HG03342 (cell line): ENCODE measurements around the gene KCNJ1.

Source experiments
- ATAC-seq: cut with Tn5 transposase; IDR thresholded peaks from one replicate; pipeline ENCODE4 v1.9.1; 2021; ENCODE audit warnings: mild to moderate bottlenecking, moderate library complexity; ENCODE audit not compliant: unreplicated experiment

KCNJ1 gene

DNA sequence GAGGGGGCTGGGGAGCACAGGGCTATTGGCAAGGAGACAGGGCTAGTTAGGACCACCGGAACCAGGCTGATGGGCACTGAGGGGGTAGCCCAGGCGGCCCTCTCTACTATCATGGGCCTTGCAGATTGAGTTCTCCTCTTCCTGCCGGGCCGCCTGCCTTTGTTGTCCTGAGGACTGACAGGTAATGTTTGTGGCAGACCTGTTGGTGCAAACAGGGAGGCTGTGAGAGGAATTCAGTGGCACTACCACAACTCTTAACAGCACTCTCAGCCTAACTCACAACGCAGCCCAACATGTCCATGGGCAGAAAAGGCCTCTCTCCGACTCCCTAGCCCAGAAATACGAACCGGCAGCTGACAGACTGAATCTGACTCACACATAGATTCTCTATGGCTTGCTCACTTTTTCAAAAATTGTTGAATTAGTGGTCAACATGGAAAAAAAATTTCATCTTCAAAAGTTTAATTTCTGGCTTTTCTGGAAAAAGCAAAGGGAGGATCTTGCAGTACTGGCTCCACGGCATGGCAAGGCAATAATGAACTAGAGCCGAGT lies 35.5 kb upstream of the KCNJ1 start:
- ATAC-seq: no peak

- no peak for ATAC-seq
Observed at GRCh38 chr11:128901653-128902514, 34.8 kb upstream of the KCNJ1 start.

GRCh38 chr11:128900468-128900867 lies 33.4 kb upstream of the KCNJ1 start:
- ATAC-seq: no peak

DNA sequence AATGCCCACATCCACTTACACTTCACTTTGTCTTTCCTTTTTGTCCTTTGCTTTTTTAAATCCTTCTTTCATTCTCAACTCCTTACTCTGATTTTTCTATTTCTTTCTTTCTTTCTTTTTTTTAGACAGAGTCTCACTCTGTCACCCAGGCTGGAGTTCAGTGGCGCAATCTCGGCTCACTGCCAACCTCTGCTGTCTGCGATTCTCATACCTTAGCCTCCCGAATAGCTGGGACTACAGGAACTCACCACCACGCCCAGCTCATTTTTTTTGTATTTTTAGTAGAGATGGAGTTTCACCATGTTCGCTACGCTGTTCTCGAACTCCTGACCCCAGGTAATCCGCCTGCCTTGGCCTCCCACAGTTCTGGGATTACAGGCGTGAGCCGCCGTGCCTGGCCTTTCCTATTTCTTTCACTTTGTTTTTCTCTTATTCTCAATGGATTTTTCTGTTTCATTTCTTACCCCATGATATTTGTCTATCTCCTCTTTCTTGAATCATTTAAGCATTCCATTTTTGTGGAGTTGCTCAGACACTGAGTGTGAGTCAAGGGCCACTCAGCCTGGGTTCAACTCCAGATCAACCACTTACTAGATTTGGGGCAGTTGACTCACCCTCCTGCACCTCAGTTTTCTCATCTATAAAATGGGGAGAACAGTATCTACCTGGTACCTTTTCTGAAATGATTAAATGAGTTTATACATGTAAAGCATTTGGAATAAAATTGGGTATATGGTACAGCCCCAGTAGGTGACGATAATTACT lies 31.7 kb upstream of the KCNJ1 start:
- ATAC-seq: no peak

DNA sequence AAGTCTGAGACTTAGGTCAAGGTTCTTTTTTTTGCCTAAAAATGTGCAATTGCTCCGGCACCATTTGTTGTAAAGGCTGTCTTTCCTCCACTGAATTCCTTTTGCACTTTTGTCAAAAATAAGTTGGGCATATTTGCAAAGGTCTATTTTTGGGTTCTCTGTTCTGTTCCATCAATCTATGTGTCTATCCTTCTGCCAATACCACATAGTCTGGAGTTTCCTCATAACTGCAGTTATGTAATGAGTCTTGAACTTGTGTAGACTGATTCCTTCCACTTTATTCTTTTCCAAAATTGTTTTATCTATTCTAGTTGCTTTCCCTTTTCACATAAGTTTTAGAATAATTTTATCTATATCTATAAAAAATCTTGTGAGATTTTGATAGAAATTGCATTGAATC lies 30.7 kb upstream of the KCNJ1 start:
- ATAC-seq: no peak

GRCh38 chr11:128896356-128896755 lies 29.3 kb upstream of the KCNJ1 start:
- ATAC-seq: no peak

DNA sequence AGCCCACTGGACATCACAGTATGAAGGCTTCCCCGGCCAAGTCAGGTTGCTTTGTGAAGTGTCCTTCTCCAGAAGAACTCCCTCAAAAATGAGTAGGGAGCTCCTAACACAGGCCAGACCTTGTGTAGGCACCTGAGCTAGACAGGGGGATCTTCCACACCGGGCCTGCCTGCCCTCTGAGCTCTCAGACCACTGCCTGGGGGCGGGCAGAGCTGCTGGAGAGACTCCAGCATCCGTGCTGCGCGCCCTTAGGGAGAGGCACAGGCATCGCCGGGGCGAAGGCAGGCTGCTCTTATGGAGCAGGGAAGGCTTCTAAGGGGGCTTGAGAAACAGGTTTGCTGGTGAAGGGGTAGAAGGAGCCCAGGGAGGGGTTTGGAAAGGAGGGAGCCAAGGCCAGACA lies 28.4 kb upstream of the KCNJ1 start:
- no peak for ATAC-seq

GRCh38 chr11:128894685-128895084 lies 27.6 kb upstream of the KCNJ1 start:
- no peak for ATAC-seq

DNA sequence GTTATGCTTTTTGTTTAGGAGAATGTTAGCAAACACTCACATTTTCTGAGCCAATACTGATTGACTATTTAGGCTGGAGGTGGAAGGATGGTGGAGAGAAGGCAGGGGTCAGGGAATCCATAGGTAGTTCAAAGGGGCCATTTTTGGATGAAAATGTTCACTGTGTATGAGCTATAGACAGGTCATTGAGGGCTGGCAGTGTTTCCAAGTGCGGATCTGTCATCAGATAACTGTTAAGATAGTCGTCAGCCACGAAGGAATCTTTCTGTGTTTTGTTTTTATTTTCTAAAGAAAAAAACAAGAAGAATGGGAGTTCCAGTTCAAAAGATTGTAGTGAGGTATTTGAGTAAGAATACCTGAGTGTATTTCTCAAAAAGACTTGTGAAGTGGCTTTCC lies 27.2 kb upstream of the KCNJ1 start:
- no peak for ATAC-seq

DNA sequence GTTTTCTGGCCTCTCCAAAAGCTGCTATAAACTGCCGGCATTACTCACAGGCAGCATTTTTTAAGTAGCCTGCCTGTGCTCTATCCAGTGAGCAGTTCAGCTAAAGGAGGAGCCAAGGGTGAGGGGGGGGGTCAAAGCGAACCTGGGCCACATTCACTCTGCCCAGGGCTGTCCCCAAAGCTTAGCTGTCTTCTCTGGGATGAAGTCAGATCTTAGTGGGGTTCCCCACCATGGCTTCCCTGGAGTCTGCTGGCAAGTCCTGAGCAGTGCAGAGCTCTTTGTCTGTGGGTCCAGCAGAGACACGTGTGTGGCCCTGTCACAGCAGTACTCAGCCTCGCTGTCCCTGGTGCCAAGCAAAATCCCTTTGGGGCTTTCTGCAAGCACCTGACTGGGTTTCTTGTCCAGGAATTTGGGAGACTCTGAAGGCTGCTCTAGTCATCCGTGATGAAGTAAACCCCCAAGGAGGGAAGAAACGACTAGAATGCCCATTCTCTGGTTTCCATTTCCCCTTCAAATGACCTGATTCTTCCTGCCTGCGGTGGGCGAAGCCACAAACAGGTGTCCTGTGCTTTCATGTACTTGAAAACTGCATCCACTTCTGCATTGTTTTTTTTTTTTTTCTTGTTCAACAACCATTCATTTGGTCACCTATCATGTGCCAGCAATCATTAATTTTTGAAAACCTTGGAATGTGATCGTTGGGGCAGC lies 26.6 kb upstream of the KCNJ1 start:
- ATAC-seq: peak; percentile 71

GRCh38 chr11:128892866-128893565 lies 25.9 kb upstream of the KCNJ1 start:
- no peak for ATAC-seq

- ATAC-seq: no peak
Observed at GRCh38 chr11:128891913-128892398, 24.9 kb upstream of the KCNJ1 start.

DNA sequence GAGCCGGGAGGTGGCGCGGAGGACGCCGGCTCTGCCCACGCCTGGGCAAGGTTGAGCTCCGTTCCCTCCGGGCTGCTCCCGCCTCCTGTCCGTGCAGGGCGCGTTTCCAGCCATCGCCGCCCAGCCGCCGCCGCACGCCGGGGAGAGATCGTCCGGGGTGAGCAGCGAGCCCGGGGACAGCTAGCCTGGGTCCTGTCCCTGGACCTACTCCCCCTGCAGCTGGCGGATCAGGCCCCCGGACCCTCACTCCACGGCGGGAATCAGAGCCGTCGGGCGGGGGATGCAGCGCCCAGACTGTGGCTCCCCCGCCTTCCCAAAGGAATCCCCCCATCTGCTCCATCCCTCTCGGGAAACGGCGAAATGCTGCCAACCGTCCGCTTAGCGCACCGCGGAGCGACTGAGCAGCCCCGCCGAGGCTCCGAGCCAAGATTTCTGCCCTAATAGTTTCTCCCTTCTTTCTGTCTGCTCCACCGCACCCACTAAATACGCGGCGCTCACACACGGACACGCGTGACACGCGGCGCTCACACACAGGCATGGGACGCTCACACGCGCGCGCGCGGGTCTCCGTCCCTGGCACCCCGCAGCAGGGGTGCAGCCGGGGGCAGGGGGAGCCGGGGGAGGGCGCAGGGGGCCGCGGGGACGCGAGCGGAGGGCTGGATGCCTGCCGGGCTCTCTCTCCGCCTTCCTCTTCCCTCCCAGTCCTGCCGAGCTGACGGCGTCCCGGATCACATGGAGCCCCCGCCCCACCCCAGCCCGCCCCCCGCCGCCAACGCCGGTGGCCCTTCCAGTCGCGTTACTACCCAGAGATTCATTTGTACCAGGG lies 23.7 kb upstream of the KCNJ1 start, which contains the start of gene KCNJ5:
Gene KCNJ5, plus strand, starts transcription at position 814 of the 826 bp plus-strand sequence. CDS start 19,918 bp downstream, outside the sequence.
- no peak for ATAC-seq

GRCh38 chr11:128890216-128890542 lies 23.1 kb upstream of the KCNJ1 start:
- no peak for ATAC-seq

DNA sequence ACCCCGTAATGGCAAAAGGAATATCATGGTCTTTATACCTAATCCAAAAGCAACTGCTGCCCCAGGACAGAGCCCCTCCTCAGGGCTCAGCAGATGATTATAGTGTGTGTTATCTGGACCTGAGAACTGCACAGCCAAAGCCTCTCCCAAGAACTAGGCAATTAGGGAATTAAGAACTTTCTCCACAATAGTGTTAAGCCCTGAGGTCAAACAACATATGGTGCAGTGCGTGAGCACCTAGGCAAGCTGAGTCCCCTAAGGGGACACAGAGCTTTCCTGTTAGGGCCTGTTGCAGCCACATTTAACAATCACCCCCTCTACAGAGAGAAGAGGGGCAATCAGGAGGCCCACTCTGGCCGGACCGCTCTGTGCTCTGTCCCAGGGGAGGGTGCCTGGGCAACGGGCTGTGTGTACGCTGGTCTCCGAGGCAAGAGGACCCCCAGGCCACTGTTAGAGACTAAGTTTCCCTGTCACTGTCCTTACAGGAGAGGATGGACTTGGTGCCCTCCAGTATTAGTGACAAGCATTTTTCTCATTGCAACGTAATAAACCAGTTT lies 22.6 kb upstream of the KCNJ1 start:
- no peak for ATAC-seq

- ATAC-seq: no peak
Observed at GRCh38 chr11:128888034-128888985, 21.2 kb upstream of the KCNJ1 start.

- no peak for ATAC-seq
Observed at GRCh38 chr11:128886406-128887124, 19.5 kb upstream of the KCNJ1 start.
